ENCODE measurements around the gene MSGN1.

The MSGN1 gene

GRCh38 chr2:17816396-17817245 lies at the start of gene MSGN1:
MSGN1 (plus strand) TSS chr2:17816460; CDS start chr2:17816519, 59 bp downstream.
- DNase-seq, result peak in 1 of 2 experiments; percentile 32

DNA sequence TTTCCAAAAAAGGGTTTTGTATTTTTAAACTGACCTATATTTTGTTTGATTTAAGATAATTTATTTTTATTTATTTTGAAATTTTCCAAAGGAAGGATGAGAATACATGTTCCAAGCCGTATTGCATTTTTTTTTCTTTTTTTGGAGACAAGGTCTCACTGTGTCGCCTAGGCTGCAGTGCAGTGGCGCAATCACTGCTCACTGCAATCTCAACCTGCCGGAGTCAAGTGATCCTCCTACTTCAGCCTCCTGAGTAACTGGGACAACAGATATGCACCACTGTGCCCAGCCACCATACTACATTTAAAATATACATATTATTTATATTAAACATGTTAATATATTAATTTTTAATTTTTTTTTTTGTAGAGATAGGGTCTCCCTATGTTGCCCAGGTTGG lies 47.4 kb upstream of the MSGN1 start:
- no peak for DNase-seq

- DNase-seq, result no peak
Measured at GRCh38 chr2:17771956-17772355, 44.3 kb upstream of the MSGN1 start.

GRCh38 chr2:17772532-17772931 lies 43.7 kb upstream of the MSGN1 start:
- DNase-seq, result no peak

- DNase-seq, result no peak
Measured at GRCh38 chr2:17780546-17780945, 35.7 kb upstream of the MSGN1 start.

GRCh38 chr2:17781482-17781881 lies 34.8 kb upstream of the MSGN1 start:
- DNase-seq, result no peak

- DNase-seq, result no peak
Measured at GRCh38 chr2:17786727-17787126, 29.5 kb upstream of the MSGN1 start.

GRCh38 chr2:17788773-17789172 lies 27.5 kb upstream of the MSGN1 start:
- DNase-seq, result peak in 1 of 2 experiments; percentile 27

DNA sequence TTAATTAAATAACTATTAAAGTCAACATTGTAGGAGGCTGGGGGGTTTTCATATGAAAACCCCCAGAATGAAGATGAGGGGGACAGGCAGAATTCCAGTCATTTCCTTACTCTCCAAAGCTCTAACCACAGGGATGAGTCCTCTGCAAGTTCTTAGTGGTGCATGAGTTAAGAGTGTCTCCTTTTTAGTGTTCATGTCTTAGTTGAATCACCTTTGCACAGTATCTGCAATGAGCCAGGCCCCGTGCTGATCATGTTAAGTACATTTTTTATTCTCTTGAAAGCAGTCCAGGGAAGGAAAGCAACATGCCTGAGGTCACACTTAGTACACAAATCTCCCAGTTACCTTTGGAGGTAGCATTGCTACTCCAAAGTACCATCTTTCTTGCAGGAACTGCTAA lies 25.7 kb upstream of the MSGN1 start:
- DNase-seq, result no peak

DNA sequence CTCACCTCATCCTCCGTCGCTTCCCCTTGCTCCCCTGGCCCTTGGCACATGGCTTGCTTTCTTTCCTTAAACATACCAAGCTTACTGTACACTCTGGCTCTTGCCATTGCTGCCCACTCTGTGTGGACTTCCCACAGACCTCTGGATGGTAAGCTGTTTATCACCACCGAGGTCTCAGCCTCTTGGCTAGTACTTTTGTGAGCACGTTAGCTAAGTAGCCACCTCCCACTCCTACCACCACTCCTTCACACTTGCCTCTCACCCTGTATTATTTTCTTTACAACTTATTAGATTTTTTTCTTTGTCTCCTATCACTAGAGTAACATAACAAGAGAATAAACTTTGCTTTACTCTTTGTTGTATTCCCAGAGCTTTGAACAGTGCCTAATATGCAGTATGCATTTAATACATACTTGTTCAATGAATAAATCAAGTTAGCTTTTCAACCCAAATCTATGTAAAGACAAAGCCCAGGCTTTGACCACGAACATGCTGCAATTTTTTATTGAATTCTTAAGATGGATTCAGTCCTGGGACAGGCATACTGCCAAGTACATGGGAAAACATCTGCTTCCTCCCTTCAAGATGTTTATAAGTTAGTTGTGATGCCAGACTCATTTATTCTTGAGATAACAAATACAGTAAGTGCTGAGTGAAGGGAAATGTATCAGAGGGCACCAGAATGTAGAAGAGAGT lies 25.0 kb upstream of the MSGN1 start:
- DNase-seq, result peak in 1 of 2 experiments; percentile 73

- DNase-seq, result no peak
Measured at GRCh38 chr2:17791817-17792130, 24.5 kb upstream of the MSGN1 start.

- DNase-seq, result no peak
Measured at GRCh38 chr2:17792515-17792914, 23.7 kb upstream of the MSGN1 start.

- DNase-seq, result peak; percentile 76 to 95
Measured at GRCh38 chr2:17793296-17793695, 23.0 kb upstream of the MSGN1 start.

DNA sequence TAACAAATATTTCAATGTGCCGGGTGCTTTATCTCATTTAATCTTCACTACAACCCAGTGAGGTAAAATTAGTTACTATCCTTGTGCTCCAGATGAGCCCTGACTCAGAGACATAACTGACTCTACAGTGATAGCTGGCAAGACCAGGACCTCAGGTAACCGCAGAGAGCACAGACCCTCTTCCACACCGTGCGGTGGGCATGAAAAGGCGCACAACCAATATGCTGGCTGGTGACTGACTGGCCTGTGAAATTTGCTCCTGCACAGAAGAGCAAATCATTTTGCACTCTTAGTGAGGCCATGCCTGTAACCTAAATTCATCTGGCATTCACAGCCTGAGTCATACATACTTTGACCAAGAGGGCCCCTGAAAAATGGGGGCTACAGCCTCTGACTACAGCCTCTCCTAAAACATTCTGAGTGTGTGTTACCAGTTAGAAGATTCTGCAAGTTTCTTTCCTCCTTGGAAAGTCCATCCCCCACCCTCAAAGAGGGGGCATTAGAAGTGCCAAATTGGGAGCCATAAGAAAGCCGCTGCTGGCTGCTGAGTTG lies 22.4 kb upstream of the MSGN1 start:
- DNase-seq, result no peak

DNA sequence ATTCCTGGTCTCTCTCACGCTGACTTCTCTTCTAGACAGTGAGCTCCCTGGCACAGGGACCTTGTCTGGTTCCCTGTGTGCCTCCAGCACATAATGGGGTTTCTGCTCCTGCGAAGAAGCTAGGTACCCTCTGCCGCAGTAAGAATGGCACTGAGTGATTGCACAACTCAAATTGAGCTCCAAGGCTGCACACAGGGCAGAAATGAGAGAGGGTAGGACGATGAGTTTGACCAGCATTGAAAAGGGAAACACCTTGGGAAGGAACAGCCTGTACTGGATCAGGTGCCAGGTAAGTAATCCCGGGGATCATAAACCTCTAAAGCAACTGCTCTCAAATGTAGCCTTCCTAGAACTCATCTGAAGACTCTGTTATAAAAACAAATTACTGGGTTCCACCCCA lies 21.0 kb upstream of the MSGN1 start:
- no peak for DNase-seq

- DNase-seq, result peak; percentile 37 to 83
Measured at GRCh38 chr2:17798338-17798737, 17.9 kb upstream of the MSGN1 start.

- no peak for DNase-seq
Measured at GRCh38 chr2:17799301-17800120, 16.7 kb upstream of the MSGN1 start.

DNA sequence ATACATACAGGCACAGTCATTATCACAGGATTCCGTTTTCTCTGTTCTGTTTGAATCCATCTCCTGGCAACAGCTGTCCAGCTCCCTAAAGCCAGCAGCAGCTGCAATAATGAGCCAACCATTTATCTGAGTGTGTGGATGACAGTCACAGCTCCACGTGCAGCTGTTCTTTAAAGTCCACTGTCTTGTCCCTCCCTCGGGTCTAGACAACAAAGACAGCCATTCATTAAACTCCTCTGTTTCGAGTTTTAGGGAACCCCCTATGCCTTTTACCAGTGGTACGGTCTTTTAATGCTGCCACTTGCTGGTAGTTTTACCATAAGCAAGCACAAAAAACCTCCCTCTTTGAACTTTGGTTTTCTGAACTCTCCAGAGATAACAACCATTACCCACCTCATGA lies 16.0 kb upstream of the MSGN1 start:
- peak; percentile 67 to 80 for DNase-seq

GRCh38 chr2:17800693-17801458 lies 15.4 kb upstream of the MSGN1 start:
- DNase-seq, result no peak

DNA sequence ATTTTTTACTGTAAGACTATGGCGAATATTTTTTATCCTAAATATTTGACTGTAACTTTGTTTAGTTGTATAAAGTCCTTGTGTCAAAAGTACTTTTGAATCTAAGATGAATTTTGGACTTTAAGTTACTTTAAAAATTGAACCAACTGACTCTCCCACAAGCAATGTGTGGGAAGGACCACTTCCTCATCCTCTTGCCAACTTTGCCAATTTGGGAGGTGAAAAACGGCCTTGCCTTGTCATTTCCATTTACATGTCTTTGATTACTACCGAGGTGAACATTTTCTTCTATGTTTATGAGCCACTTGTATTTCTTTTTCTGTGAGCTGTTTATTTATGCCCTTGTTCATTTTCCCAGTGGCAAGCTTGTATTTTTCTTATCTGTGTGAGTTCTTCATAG lies 12.8 kb upstream of the MSGN1 start:
- no peak for DNase-seq

GRCh38 chr2:17804358-17804757 lies 11.9 kb upstream of the MSGN1 start:
- DNase-seq, result no peak

DNA sequence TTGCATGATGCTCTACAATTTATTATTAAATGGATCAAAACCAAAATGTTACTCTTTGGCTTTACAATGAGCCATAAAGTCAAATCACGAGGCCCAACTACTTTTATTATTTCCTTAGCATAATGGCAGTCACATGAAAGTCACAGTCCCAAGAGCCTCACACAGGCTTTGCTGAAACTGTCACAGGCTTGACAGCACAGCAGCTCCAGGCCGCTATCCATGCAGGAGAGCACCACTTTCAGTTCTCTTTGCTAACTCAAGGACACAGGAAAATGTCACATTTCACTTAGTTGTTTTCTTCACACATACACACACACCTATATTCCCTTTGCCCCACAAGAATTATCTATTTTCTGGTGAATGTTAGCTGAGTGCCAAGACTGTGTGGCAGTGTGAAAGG lies 11.1 kb upstream of the MSGN1 start:
- DNase-seq, result no peak

All from NCI-H524 (cell line).